A673 (cell line): Measurements from ENCODE around the gene APOL5. TPM values are rescaled to one million over a fixed set of nuclear protein-coding genes. Genes with fewer than 3 reads are reported as not detected.

Source experiments
- BruUV-seq: library from RNA; stranded (reverse); fragments of 400-500 nt; replicated peaks from 2 replicates; lab custom pipeline; 2021; lab: Mats Ljungman, UMichigan
- CTCF ChIA-PET: fragments of 300-600 bp; sonication (Branson Sonifier 250); formaldehyde crosslinking; loops from one replicate; lab custom pipeline; 2022; ENCODE audit warnings: antibody characterized with exemption; lab: Charles Lee
- POLR2A ChIA-PET: fragments of 300-600 bp; sonication (Branson Sonifier 250); formaldehyde crosslinking; loops from one replicate; lab custom pipeline; 2022; ENCODE audit warnings: antibody characterized with exemption; ENCODE audit not compliant: low non-redundant PET; lab: Charles Lee
- DNase-seq: peaks from one replicate; pipeline ENCODE4 v3.0.0-alpha.2; 2015; ENCODE audit warnings: low spot score
- H3K27ac ChIP-seq: fragments of 200-600 bp; sonication (generic); 2 replicates; pipeline ENCODE4 v1.5.1; 2016; ENCODE audit warnings: mixed run types, low read depth, mild to moderate bottlenecking, mixed read lengths, antibody characterized with exemption, low read length; ENCODE audit not compliant: poor library complexity, severe bottlenecking
- H3K27me3 ChIP-seq: fragments of 200-600 bp; sonication (generic); replicated peaks from 2 replicates; pipeline ENCODE4 v1.6.1; 2017; ENCODE audit warnings: mixed run types, low read depth, mild to moderate bottlenecking, mixed read lengths, antibody characterized with exemption, low read length; ENCODE audit not compliant: insufficient read depth, poor library complexity
- H3K36me3 ChIP-seq: fragments of 200-600 bp; sonication (generic); 2 replicates; pipeline ENCODE4 v1.6.1; 2016; ENCODE audit warnings: mixed run types, mild to moderate bottlenecking, mixed read lengths, antibody characterized with exemption, low read length; ENCODE audit not compliant: insufficient read depth, poor library complexity, severe bottlenecking
- H3K4me1 ChIP-seq: fragments of 200-600 bp; sonication (generic); 2 replicates; pipeline ENCODE4 v1.6.1; 2017; ENCODE audit warnings: mixed run types, mild to moderate bottlenecking, mixed read lengths, antibody characterized with exemption, low read length; ENCODE audit not compliant: insufficient read depth, poor library complexity, severe bottlenecking
- H3K4me3 ChIP-seq: fragments of 200-600 bp; sonication (generic); 2 replicates; pipeline ENCODE4 v1.5.1; 2016; ENCODE audit warnings: low read depth, mixed run types, mild to moderate bottlenecking, mixed read lengths, low read length; ENCODE audit not compliant: poor library complexity, severe bottlenecking
- H3K9me3 ChIP-seq: fragments of 200-600 bp; sonication (generic); 2 replicates; pipeline ENCODE4 v1.6.1; 2016; ENCODE audit warnings: mixed run types, low read depth, mild to moderate bottlenecking, mixed read lengths, antibody characterized with exemption, low read length; ENCODE audit not compliant: poor library complexity, severe bottlenecking
- CTCF ChIP-seq: fragments of 300-800, 200-600 bp; sonication (generic); conservative IDR thresholded peaks from 2 replicates; pipeline ENCODE4 v1.5.1; 2017; ENCODE audit warnings: low read depth, mild to moderate bottlenecking, antibody characterized with exemption, low read length, moderate library complexity, mixed read lengths
- EZH2 ChIP-seq: fragments of 200-600 bp; sonication (generic); IDR thresholded peaks from 2 replicates; pipeline ENCODE4 v1.6.1; 2017; ENCODE audit warnings: borderline replicate concordance, low read depth, mild to moderate bottlenecking, mixed read lengths, antibody characterized with exemption, low read length; ENCODE audit not compliant: poor library complexity, severe bottlenecking
- intact Hi-C: fragments of 100-400 bp; cut with micrococcal nuclease; formaldehyde crosslinking; loops from one replicate; pipeline ENCODE4 v1.10.0; 2022; ENCODE audit not compliant: unreplicated experiment
- total RNA-seq: library from RNA; stranded (reverse); gene quantifications from 2 replicates; pipeline ENCODE4 v1.2.3, GENCODE V29; 2021

The APOL5 gene
- total RNA-seq, 1 experiment from 2014 or later = not detected

DNA sequence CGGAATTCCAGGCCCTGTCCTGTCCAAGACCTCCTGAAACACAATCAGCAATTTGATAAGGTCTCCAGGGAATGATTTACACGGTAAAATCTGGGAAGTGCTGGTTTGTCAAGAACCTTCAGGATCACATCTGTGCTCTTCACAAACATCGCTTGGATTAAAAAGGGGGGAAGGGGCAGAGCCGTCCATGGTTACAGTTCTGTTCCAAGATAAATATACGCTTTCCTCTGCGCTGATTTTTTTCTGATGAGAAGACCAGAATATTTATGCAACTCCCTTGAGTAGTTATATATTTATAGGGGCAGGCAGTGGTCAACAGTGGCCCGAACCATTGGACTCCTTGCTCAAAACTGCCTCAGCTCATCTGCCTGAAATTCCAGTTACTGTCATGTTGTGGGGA, 9.2 kb upstream of the APOL5 start:
- peaks cover 4% of the 10 kb centered on the region for H3K4me1 ChIP-seq
- H3K9me3 ChIP-seq = no peaks in the 10 kb centered on the region
- no TSS peak for BruUV-seq
- H3K27ac ChIP-seq = no peak overlapping the region
- no peaks in the 10 kb centered on the region for H3K27me3 ChIP-seq
- no peak for DNase-seq
- CTCF ChIA-PET = no interaction called here
- no peak overlapping the region for H3K4me3 ChIP-seq
- TF ChIP-seq EZH2 (no peak), CTCF (no peak)
- POLR2A ChIA-PET = no interaction called here
- no peaks in the 10 kb centered on the region for H3K36me3 ChIP-seq
- intact Hi-C loops = no loop called here

DNA sequence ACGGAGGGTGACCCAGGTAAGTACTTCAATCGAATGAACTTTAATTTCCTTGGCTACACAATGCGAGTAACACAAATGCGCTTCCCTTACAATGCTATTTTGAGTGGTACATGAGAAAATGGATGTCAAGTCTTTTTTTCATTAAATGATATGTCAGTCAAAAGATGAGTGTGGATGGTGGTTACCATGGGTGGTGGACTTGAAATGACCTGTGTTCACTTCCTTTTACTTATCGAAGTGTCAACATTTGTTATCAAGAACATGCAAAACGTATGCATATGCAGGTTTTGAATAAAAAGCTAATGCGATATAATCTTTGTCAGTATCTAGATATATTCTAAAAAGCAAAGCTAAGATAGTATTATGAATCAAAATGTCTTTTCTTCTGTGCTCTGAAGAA, 8.8 kb upstream of the APOL5 start:
- H3K9me3 ChIP-seq = no peaks in the 10 kb centered on the region
- no peak overlapping the region for H3K27ac ChIP-seq
- POLR2A ChIA-PET = no interaction called here
- H3K36me3 ChIP-seq = no peaks in the 10 kb centered on the region
- CTCF ChIA-PET = no interaction called here
- no peaks in the 10 kb centered on the region for H3K27me3 ChIP-seq
- H3K4me1 ChIP-seq = peaks cover 4% of the 10 kb centered on the region
- BruUV-seq = no TSS peak
- intact Hi-C loops = no loop called here
- H3K4me3 ChIP-seq = no peak overlapping the region
- no peak for DNase-seq
- TF ChIP-seq CTCF (no peak), EZH2 (no peak)

GRCh38 chr22:35711336-35711735, 6.3 kb upstream of the APOL5 start:
- TF ChIP-seq EZH2 = no peak
- TF ChIP-seq CTCF = no peak
- ChIA-PET POLR2A (interaction anchor here (0.6 to 0.7 kb wide), 2 partner anchors 21 to 361 kb away, joined by 3 to 8 read pairs; no protein-coding TSS in a partner anchor), CTCF (no interaction called here)
- Histone ChIP-seq H3K36me3 (no peaks in the 10 kb centered on the region), H3K9me3 (no peaks in the 10 kb centered on the region), H3K4me1 (peaks cover 4% of the 10 kb centered on the region), H3K27me3 (no peaks in the 10 kb centered on the region), H3K4me3 (no peak overlapping the region), H3K27ac (no peak overlapping the region)
- peak; percentile 50 for DNase-seq
- BruUV-seq = no TSS peak
- intact Hi-C loops = loop anchor here (2.0 to 10.0 kb wide), 2 partner anchors 45 to 413 kb away; no protein-coding TSS in a partner anchor
